Activated CD4-positive, alpha-beta T cell treated with anti-CD3 and anti-CD28 coated beads, Interleukin-2, Interleukin-4, amounts not matched to agents 100 ng/mL and 50 ng/mL, durations not matched to agents 16 hours and 8 hours (primary cell): ENCODE results near the gene SH2D7.

Experiments used
- DNase-seq: peaks from one replicate; pipeline ENCODE4 v3.0.0-alpha.2; 2020; ENCODE audit warnings: low spot score

Gene SH2D7

DNA sequence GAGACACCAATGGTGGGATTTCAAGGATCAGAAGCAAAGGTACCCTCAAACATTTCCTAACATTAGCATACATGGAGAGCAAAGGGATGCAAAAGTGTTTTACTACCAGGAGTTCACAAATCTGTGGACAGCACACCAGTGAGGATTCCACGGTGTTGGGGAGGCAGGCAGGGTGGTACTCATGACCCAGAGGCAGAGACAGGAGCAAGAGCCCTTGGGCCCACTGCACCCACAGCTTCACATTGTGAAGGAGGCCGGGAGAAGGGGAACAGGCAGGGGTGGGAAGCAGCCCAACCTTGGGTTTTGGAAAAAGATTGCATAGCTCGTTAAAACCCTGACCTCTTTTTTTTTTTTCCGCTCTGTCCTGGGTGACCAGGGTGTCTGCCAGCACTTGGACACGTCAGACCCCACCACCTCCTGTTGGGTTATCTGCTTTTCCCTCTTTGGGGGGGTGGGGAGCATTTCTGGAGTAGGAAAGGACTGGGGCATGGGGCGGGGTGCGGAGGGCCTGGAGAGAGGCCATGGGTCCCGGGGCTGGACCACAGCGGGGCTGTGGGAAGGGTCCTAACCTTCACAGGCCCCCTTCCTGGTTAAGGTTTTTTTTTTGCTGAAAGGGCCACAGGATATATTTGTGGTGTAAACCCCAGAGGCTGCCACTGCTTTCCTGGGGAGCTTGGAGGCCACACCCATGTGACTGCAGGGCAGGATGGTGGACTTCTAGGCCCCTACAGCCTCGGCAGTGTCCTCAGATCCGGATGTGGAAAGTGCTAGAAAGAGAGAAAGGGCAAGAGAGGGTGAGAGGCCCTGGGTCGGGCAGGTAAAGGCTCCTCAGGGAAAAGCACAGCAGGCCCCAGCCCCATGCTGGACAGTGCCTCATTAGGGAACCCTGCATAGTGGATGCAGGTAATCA, 12.5 kb downstream of the SH2D7 start:
- no peak for DNase-seq

- peak; percentile 37 for DNase-seq
These were observed 13.3 kb downstream of the SH2D7 start for GRCh38 chr15:78105476-78106241.

DNA sequence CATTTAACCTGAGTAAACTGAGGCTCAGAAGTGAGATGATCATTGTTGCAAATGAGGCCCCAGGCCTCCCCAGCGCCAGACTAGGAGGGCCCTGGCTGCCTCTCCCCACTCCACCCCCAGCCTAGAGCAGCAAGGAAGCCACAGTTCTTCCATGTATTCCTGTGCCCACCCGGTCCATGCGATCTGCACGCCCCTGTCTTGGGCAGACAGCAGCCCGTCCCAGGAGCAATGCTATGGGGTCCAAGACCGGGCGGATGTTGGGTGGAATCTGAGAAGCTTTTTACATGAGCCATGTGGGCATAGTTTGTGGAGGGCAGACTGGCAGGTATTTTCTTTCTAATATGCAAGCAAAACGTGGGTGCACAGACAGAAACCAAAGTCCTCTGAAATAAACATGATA, 15.1 kb downstream of the SH2D7 start:
- DNase-seq: no peak

- peak; percentile 86 for DNase-seq
These were observed 16.1 kb downstream of the SH2D7 start for GRCh38 chr15:78108300-78109084.

- DNase-seq: no peak
These were observed 16.8 kb downstream of the SH2D7 start for GRCh38 chr15:78109156-78109555.

DNA sequence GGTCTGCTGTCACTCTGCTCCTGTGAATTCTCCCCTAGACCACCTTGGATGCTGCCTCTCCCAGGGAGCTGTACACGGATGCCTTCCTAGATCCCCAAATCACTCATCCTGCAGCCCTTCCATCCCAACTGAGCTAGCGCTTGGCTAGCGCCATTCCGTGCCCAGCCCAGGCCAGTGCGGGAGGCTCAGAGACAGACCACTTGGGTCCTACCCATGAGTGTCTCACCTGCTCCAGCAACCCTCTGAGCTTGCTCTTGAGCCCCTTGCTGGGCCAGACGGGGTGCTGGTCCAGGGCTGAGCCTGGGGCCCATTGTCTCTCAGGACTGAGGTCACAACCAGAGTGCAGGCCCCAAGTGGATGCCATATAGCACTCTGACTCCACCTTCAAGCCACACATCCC, 17.7 kb downstream of the SH2D7 start:
- no peak for DNase-seq

DNA sequence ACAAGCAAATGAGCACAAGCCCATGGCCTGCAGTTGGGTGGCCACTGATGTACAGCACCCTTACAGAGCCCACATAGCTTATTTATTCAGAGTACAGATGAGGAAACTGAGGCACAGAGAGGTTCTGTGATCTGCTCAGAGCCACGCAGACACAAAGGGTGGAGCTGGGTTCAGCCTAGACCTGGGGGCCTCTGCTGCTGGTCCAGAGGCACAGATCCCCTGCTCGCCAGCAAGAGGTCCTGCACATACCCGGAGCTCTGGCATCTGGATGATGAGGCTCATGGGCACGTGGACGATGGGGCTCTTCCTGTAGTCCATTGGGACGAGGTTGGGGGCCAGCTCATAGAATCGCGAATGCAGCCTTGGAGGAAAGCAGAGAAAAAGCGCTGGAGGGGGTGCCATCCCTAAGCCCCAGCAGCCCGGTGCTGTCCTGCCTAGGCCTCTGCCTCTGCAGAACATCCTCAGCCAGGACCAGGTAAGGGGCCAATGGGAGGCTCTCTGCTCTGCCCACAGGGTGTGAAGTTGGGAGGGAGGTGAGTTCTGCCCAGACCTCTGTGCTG, 18.6 kb downstream of the SH2D7 start:
- no peak for DNase-seq

GRCh38 chr15:78111788-78112187, 19.4 kb downstream of the SH2D7 start:
- DNase-seq: no peak

- DNase-seq: no peak
These were observed 20.2 kb downstream of the SH2D7 start for GRCh38 chr15:78112551-78112950.

DNA sequence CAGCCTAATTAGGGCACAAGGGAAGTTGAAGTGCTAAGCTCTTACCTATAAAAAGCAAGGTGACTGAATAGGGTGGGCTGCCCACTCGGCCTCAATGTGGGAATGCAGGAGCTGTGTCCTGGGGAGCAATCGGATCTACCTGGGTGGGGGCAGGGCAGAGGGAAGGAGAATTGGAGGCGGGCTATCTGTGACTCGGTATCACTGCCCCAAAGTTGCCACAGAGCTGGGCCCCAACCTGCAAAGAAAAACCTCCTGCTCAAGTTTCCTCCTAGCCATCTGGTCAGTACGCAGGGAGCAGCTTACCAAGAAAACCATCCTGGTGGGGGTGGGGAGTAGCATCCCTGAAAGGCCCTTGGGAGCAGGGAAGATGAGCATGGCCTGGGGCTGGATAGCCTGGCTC, 28.2 kb downstream of the SH2D7 start:
- no peak for DNase-seq

DNA sequence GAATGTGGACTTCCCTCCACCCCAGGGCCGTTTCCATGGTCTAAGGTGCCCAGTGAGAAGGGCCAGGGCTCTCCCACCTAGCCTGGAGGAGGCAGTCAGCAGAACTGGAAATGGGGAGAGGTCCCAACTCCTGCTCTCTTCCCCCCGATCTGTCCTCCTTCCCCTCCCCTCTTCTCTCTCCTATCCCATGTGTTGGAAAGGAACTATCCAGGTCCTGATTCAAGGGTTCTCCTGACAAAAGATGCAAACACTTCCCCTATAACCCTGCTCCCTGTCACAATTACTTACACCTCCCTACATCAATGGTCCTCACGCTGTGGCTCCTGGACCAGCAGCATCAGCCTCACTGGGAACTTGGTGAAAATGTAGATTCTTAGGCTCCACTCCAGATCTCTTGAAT, 32.9 kb downstream of the SH2D7 start:
- DNase-seq: no peak

- DNase-seq: no peak
These were observed 35.5 kb downstream of the SH2D7 start for GRCh38 chr15:78127882-78128281.

GRCh38 chr15:78129077-78129750, 36.9 kb downstream of the SH2D7 start:
- DNase-seq: no peak

DNA sequence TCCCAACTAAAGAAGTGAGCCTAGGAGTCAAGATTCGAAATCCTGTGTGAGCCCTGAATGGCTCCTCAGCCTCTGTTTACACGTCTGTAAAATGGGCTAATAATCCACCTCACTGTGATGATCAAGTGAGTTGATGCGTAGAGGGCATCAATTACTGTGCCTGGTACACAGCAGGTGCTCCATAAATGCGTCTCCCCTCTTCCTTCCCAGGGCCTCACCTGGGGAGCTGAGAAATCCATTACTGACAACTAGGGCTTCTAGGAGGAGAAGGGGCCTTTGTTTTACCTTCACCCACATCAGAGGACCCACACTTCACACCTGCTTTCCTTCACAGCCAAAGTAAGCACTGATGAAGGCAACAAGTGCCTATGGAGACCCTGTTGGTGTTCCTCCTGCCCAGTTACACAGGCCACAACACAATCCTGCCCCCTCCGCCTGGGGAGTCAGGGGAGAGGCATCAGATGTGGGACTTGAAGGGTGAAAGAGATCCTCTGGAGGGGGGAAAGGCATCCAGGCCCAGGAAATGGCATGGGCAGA, 37.5 kb downstream of the SH2D7 start:
- DNase-seq: no peak

DNA sequence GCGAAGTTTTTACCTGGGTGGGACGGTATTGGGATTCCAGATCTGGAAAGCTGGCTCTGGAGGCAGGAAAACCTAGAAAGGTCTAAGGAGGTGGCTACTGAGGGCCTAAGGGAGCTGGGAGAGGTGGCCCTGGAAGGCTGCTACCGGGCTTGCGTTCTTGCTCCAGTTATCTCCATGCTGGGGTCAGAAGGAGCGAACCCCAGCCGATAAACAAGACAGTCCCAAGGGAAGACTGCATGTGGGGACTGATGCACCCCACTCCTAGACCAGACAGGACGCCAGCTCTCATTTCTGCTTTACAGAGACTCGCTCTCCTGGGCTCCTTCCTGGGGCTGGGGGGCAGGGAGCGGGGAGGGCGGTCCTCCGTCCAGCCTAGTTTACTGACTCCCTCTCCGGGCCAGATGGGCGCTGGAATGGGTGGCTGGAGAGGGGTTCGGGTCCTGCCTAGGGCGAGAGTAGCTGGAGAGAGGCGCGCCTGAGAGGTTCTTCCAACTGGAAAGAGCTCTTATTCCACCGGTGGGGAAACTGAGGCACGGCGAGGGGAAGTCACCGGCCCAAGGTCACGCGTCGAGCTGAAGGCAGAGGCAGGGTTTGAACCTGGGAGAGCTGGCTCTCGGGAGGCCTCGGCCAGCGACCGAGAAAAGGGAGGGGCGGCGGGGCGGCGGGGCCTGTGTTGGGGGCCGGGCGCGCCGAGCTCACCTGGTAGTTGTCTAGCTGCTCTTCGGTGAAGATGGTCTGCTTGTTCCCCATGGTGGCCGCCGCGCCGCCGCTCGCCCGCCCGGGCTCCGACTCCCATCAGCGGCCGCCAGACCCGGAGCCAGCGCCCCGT, 38.3 kb downstream of the SH2D7 start:
- DNase-seq: no peak

DNA sequence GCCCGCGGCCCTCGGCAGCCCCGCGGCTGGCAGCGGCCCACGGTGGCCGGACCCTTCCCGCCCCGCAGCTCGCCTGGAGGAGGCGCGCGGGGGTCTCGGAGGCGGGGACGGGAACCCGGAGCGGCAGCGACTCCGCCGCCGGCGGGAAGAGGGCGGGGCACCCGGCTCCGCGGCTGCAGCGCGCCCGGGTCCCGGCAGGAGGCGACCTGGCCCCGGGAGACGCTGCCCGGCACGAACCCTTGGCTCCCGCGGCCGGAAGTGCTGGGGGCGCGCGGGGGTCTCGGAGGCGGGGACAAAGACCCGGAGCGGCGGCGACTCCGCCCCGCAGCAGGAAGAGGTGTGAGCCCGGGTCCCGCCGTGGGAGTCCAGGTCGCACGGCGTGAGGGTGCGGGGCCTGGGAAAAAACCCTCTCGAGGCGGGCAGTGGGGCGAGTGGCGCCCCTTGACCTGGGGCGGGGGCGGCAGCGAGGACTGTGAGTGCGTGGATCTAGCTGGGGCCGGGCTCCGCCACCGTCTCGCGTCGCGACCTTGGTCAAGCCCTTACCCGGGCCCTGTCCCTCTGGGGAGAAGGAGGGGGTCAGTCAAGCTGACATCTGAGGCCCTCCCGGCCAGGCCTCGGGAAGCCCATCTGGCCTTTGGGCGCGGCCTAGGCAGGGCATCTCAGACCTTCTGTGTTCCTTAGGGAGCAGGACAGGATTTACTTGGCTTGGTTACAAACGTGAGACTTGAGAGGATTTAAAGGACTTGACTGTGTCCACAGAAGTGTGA, 39.1 kb downstream of the SH2D7 start, which contains the start of gene CIB2:
CIB2 (minus strand) TSS at position 151 of the 767 bp plus-strand sequence. CDS start 230 bp downstream, outside the sequence.
- peak; percentile 71 for DNase-seq

GRCh38 chr15:78133801-78134200, 41.4 kb downstream of the SH2D7 start:
- no peak for DNase-seq

- no peak for DNase-seq
These were observed 47.2 kb downstream of the SH2D7 start for GRCh38 chr15:78139578-78139977.

GRCh38 chr15:78140292-78140691, 47.9 kb downstream of the SH2D7 start:
- DNase-seq: no peak
